GM18517 (cell line): ENCODE results near the gene MAP7D1.
"Not testable (repeated sequence)": the region's sequence is repeated elsewhere in the genome, so short reads cannot be mapped to it uniquely, and the experiment has no call there.

Experiments
- ATAC-seq: cut with Tn5 transposase; IDR thresholded peaks from one replicate; pipeline ENCODE4 v1.9.1; 2021; ENCODE audit warnings: mild to moderate bottlenecking, moderate library complexity; ENCODE audit not compliant: unreplicated experiment

Gene MAP7D1

GRCh38 chr1:36151134-36151844, 4.7 kb upstream of the MAP7D1 start:
- no peak for ATAC-seq

- ATAC-seq = no peak
These were observed 4.1 kb upstream of the MAP7D1 start for GRCh38 chr1:36151845-36152203.

- ATAC-seq = no peak
These were observed 2.5 kb upstream of the MAP7D1 start for GRCh38 chr1:36153476-36153875.

- ATAC-seq = no peak
These were observed 1.6 kb upstream of the MAP7D1 start for GRCh38 chr1:36154335-36154734.

GRCh38 chr1:36154765-36155407, 1.1 kb upstream of the MAP7D1 start:
- no peak for ATAC-seq

GRCh38 chr1:36156329-36157114, 562 bp downstream of the MAP7D1 start:
- ATAC-seq = no peak

GRCh38 chr1:36157115-36157903, 1.3 kb downstream of the MAP7D1 start:
- ATAC-seq = no peak

GRCh38 chr1:36157973-36158826, 2.2 kb downstream of the MAP7D1 start:
- ATAC-seq = no peak

GRCh38 chr1:36158827-36159252, 2.9 kb downstream of the MAP7D1 start:
- ATAC-seq = not testable (repeated sequence)

- no peak for ATAC-seq
These were observed 3.8 kb downstream of the MAP7D1 start for GRCh38 chr1:36159614-36160387.

- ATAC-seq = no peak
These were observed 4.5 kb downstream of the MAP7D1 start for GRCh38 chr1:36160388-36160948.

- no peak for ATAC-seq
These were observed 5.1 kb downstream of the MAP7D1 start for GRCh38 chr1:36160949-36161485.

GRCh38 chr1:36161641-36162531, 5.9 kb downstream of the MAP7D1 start:
- no peak for ATAC-seq

- no peak for ATAC-seq
These were observed 6.8 kb downstream of the MAP7D1 start for GRCh38 chr1:36162680-36163239.

GRCh38 chr1:36163426-36163825, 7.5 kb downstream of the MAP7D1 start:
- no peak for ATAC-seq

GRCh38 chr1:36164361-36164760, 8.4 kb downstream of the MAP7D1 start:
- ATAC-seq = no peak

- no peak for ATAC-seq
These were observed 9.2 kb downstream of the MAP7D1 start for GRCh38 chr1:36165145-36165544.
